K562 (cell line): ENCODE results near the gene ACTN4. TPM values are rescaled to one million over a fixed set of nuclear protein-coding genes. Genes with fewer than 3 reads are reported as not detected.
A peak's percentile ranks its signal among the peaks of the same experiment; 100 is the strongest.

ENCODE experiments used
- CHD4 ChIP-seq: fragments of 200-600 bp; sonication (generic); IDR thresholded peaks from 3 replicates; pipeline ENCODE4 v1.6.1; 2012; ENCODE audit warnings: low read depth, mild to moderate bottlenecking, mixed read lengths, low read length, inconsistent platforms; ENCODE audit not compliant: insufficient read depth, insufficient replicate concordance, poor library complexity, severe bottlenecking
- EP400 ChIP-seq: fragments of 450-650 bp; IDR thresholded peaks from 2 replicates; pipeline ENCODE4 v1.6.1; 2017; ENCODE audit warnings: antibody characterized with exemption, mild to moderate bottlenecking, moderate library complexity
- FOSL1 ChIP-seq: fragments of 200-800 bp; sonication (Bioruptor generic); conservative IDR thresholded peaks from 2 replicates; pipeline ENCODE4 v1.6.1; 2016; ENCODE audit warnings: missing genetic modification characterization, missing compliant biosample characterization
- GATAD2A ChIP-seq: fragments of 450-650 bp; IDR thresholded peaks from 2 replicates; pipeline ENCODE4 v1.6.1; 2017
- HNRNPH1 ChIP-seq: fragments of 200-400 bp; formaldehyde crosslinking; optimal IDR thresholded peaks from 2 replicates; pipeline ENCODE3; 2017; ENCODE audit warnings: low read depth, mild to moderate bottlenecking, low read length, moderate library complexity
- HSF4 ChIP-seq: fragments of 250-450 bp; sonication (Bioruptor Pico); IDR thresholded peaks from 2 replicates; pipeline ENCODE4 v2.1.2; 2022; ENCODE audit warnings: mild to moderate bottlenecking, moderate library complexity, borderline replicate concordance
- RAD21 ChIP-seq, 2 experiments: fragments of 250-450 bp in 1 of 2; fragments of 450-650 bp in 1 of 2; sonication (Bioruptor Pico) in 1 of 2; formaldehyde crosslinking in 1 of 2; IDR thresholded peaks in 1 of 2; conservative IDR thresholded peaks in 1 of 2; 2 replicates each; pipeline versions ENCODE4 v1.4.0 to v1.8.0; 2020 to 2022; ENCODE audit warnings: mild to moderate bottlenecking in 2 of 2, moderate library complexity in 1 of 2
- ZC3H11A ChIP-seq: IDR thresholded peaks from 2 replicates; pipeline ENCODE4 v1.6.1; 2012; ENCODE audit warnings: low read depth, low read length, improper control_type of control experiment
- ZNF224 ChIP-seq: sonication (generic); formaldehyde crosslinking; IDR thresholded peaks from 2 replicates; pipeline ENCODE4 v1.8.0; 2022; ENCODE audit warnings: mild to moderate bottlenecking, missing genetic modification reagents
- polyA plus RNA-seq, 8 experiments: library from polyadenylated mRNA; depleted of rRNA in 4 of 8; stranded (reverse) in 5 of 8; unstranded in 3 of 8; fragments of >200 nt; fragmentation: Nextera tagmentation in 2 of 8; fragmentation: Illumina TruSeq in 1 of 8; extraction: Ambion mirVana in 2 of 8; extraction: Trizol in 1 of 8; gene quantifications; 2 replicates each; pipeline versions ENCODE4 v1.2.1 to v1.2.3, GENCODE V29; 2011 to 2014; ENCODE audit warnings: inconsistent platforms in 1 of 8, missing spikeins in 1 of 8
- total RNA-seq, 7 experiments: library from RNA; depleted of rRNA in 6 of 7; stranded (reverse); fragments of >200 nt in 6 of 7; fragmentation: Illumina TruSeq in 2 of 7; extraction: Trizol in 2 of 7; gene quantifications; 2 replicates each; pipeline versions ENCODE4 v1.2.1 to v1.2.3, GENCODE V29; 2011 to 2021; ENCODE audit warnings: low replicate concordance in 1 of 7
- TF ChIP-seq, protein P1 (sequence below): fragments of 250-450 bp; sonication (Bioruptor Pico); IDR thresholded peaks from 2 replicates; pipeline ENCODE4 v1.4.0; 2020
- TF ChIP-seq, protein P2 (sequence below): IDR thresholded peaks from 2 replicates; pipeline ENCODE4 v1.6.1; 2011; ENCODE audit warnings: borderline replicate concordance, low read depth, mild to moderate bottlenecking, moderate library complexity, low read length; ENCODE audit not compliant: insufficient read depth, poor library complexity, severe bottlenecking
- TF ChIP-seq, protein P3 (sequence below): sonication (generic); formaldehyde crosslinking; IDR thresholded peaks from 2 replicates; pipeline ENCODE4 v1.8.1; 2023; ENCODE audit warnings: mild to moderate bottlenecking, missing genetic modification reagents
- TF ChIP-seq, protein P4 (sequence below): sonication (generic); formaldehyde crosslinking; IDR thresholded peaks from 2 replicates; pipeline ENCODE4 v1.8.1; 2023; ENCODE audit warnings: mild to moderate bottlenecking, missing genetic modification reagents

ACTN4 gene
- total and polyA plus RNA-seq, 9 of the 15 experiments (the other 6 are each of a cell fraction or from before 2014, with no cell fraction given), result 3.1 to 385 (median 125) TPM

DNA sequence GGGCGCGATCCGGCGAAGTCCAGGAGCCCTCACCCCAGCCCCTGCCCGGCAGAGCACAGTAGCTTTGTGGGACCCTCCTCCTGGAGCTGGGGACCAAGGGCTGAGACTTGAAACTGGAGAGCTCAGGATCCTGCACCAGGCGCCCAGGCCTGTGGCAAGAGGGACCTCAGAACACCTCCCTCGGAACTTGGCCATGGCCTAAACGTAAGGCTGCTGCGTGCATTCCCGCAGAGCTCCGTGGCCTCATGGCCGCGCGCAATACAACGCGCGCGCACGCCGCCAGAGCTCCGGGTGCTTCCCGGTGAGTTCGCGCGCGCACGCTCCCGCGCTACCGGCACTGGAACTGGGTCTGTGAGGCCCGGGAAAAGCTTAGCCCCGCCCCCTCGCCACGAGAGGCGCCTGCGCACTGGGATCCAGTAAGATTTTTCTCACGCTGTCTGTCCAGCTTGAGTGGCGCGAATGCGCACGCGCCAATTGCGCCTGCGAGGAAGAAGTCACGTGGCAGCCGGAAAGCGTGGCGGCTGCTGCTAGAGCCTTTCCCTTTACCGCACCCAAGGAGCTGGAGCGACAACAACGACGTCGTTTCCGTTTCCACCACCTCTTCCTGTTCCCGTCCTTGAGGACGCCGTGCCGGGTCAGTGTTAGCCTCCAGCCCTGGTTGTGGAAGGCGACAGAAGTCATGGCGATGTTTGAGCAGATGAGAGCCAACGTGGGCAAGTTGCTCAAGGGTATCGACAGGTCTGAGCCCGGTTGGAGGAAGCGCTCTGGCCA lies 28.7 kb upstream of the ACTN4 start, which contains the start of gene EIF3K (continued):
- TF ChIP-seq, protein P1, sequence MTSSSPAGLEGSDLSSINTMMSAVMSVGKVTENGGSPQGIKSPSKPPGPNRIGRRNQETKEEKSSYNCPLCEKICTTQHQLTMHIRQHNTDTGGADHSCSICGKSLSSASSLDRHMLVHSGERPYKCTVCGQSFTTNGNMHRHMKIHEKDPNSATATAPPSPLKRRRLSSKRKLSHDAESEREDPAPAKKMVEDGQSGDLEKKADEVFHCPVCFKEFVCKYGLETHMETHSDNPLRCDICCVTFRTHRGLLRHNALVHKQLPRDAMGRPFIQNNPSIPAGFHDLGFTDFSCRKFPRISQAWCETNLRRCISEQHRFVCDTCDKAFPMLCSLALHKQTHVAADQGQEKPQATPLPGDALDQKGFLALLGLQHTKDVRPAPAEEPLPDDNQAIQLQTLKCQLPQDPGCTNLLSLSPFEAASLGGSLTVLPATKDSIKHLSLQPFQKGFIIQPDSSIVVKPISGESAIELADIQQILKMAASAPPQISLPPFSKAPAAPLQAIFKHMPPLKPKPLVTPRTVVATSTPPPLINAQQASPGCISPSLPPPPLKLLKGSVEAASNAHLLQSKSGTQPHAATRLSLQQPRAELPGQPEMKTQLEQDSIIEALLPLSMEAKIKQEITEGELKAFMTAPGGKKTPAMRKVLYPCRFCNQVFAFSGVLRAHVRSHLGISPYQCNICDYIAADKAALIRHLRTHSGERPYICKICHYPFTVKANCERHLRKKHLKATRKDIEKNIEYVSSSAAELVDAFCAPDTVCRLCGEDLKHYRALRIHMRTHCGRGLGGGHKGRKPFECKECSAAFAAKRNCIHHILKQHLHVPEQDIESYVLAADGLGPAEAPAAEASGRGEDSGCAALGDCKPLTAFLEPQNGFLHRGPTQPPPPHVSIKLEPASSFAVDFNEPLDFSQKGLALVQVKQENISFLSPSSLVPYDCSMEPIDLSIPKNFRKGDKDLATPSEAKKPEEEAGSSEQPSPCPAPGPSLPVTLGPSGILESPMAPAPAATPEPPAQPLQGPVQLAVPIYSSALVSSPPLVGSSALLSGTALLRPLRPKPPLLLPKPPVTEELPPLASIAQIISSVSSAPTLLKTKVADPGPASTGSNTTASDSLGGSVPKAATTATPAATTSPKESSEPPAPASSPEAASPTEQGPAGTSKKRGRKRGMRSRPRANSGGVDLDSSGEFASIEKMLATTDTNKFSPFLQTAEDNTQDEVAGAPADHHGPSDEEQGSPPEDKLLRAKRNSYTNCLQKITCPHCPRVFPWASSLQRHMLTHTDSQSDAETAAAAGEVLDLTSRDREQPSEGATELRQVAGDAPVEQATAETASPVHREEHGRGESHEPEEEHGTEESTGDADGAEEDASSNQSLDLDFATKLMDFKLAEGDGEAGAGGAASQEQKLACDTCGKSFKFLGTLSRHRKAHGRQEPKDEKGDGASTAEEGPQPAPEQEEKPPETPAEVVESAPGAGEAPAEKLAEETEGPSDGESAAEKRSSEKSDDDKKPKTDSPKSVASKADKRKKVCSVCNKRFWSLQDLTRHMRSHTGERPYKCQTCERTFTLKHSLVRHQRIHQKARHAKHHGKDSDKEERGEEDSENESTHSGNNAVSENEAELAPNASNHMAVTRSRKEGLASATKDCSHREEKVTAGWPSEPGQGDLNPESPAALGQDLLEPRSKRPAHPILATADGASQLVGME (CRISPR knock-in tag), result peak; percentile 82; the same call in 1 of the 2 replicates
- TF ChIP-seq CHD4, result no peak
- TF ChIP-seq, protein P2, sequence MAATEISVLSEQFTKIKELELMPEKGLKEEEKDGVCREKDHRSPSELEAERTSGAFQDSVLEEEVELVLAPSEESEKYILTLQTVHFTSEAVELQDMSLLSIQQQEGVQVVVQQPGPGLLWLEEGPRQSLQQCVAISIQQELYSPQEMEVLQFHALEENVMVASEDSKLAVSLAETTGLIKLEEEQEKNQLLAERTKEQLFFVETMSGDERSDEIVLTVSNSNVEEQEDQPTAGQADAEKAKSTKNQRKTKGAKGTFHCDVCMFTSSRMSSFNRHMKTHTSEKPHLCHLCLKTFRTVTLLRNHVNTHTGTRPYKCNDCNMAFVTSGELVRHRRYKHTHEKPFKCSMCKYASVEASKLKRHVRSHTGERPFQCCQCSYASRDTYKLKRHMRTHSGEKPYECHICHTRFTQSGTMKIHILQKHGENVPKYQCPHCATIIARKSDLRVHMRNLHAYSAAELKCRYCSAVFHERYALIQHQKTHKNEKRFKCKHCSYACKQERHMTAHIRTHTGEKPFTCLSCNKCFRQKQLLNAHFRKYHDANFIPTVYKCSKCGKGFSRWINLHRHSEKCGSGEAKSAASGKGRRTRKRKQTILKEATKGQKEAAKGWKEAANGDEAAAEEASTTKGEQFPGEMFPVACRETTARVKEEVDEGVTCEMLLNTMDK, result no peak
- no peak for TF ChIP-seq GATAD2A
- no peak for TF ChIP-seq HNRNPH1
- TF ChIP-seq EP400, result peak; percentile 86
- TF ChIP-seq, protein P3, sequence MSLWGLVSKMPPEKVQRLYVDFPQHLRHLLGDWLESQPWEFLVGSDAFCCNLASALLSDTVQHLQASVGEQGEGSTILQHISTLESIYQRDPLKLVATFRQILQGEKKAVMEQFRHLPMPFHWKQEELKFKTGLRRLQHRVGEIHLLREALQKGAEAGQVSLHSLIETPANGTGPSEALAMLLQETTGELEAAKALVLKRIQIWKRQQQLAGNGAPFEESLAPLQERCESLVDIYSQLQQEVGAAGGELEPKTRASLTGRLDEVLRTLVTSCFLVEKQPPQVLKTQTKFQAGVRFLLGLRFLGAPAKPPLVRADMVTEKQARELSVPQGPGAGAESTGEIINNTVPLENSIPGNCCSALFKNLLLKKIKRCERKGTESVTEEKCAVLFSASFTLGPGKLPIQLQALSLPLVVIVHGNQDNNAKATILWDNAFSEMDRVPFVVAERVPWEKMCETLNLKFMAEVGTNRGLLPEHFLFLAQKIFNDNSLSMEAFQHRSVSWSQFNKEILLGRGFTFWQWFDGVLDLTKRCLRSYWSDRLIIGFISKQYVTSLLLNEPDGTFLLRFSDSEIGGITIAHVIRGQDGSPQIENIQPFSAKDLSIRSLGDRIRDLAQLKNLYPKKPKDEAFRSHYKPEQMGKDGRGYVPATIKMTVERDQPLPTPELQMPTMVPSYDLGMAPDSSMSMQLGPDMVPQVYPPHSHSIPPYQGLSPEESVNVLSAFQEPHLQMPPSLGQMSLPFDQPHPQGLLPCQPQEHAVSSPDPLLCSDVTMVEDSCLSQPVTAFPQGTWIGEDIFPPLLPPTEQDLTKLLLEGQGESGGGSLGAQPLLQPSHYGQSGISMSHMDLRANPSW (CRISPR knock-in tag), result no peak
- TF ChIP-seq ZNF224 (CRISPR knock-in tag), result no peak
- TF ChIP-seq FOSL1, result 0 out of 2 replicates have a peak, but pooled peaks have one; percentile 6
- no peak for TF ChIP-seq HSF4 (CRISPR knock-in tag)
- 0 out of 4 replicates have a peak, but pooled peaks of 1 of the 2 experiments have one; percentile 8 for TF ChIP-seq RAD21 (CRISPR knock-in tag; conservative IDR thresholded peaks at IDR 0.05 in 1 of 2, IDR thresholded peaks at IDR 0.05 in 1 of 2)
- TF ChIP-seq, protein P4, sequence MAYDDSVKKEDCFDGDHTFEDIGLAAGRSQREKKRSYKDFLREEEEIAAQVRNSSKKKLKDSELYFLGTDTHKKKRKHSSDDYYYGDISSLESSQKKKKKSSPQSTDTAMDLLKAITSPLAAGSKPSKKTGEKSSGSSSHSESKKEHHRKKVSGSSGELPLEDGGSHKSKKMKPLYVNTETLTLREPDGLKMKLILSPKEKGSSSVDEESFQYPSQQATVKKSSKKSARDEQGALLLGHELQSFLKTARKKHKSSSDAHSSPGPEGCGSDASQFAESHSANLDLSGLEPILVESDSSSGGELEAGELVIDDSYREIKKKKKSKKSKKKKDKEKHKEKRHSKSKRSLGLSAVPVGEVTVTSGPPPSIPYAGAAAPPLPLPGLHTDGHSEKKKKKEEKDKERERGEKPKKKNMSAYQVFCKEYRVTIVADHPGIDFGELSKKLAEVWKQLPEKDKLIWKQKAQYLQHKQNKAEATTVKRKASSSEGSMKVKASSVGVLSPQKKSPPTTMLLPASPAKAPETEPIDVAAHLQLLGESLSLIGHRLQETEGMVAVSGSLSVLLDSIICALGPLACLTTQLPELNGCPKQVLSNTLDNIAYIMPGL (CRISPR knock-in tag), result no peak
- TF ChIP-seq ZC3H11A, result no peak
